ENCODE results near the gene FGD4.

GRCh38 chr12:32551058-32551457, 151.7 kb downstream of the FGD4 start:
- TF ChIP-seq CTCF (IDR thresholded peaks at IDR 0.05) (no peak), SMAD3 (CRISPR knock-in tag; IDR thresholded peaks at IDR 0.05; ENCODE audit: borderline replicate concordance) (no peak), NR1H2 (CRISPR knock-in tag; IDR thresholded peaks at IDR 0.05) (no peak), ESRRA (CRISPR knock-in tag; IDR thresholded peaks at IDR 0.05; ENCODE audit: borderline replicate concordance) (no peak), ZSCAN18 (CRISPR knock-in tag; IDR thresholded peaks at IDR 0.05) (no peak), NR2C2 (CRISPR knock-in tag; IDR thresholded peaks at IDR 0.05) (no peak), ATF3 (CRISPR knock-in tag; conservative IDR thresholded peaks at IDR 0.05) (no peak), JUN (CRISPR knock-in tag; IDR thresholded peaks at IDR 0.05) (no peak), MLX (CRISPR knock-in tag; IDR thresholded peaks at IDR 0.05) (no peak), ATF1 (CRISPR knock-in tag; IDR thresholded peaks at IDR 0.05) (no peak), ZMAT4 (CRISPR knock-in tag; IDR thresholded peaks at IDR 0.05) (no peak), MYBL2 (CRISPR knock-in tag; IDR thresholded peaks at IDR 0.05) (no peak), TEAD4 (CRISPR knock-in tag; IDR thresholded peaks at IDR 0.05) (no peak)

Data from WTC11 (cell line).